Keratinocyte (primary cell): ENCODE results near the gene ITGAX. TPM values are rescaled to one million over a fixed set of nuclear protein-coding genes. Genes with fewer than 3 reads are reported as not detected.

ENCODE experiments used
- DNase-seq: peaks from one replicate; pipeline ENCODE4 v3.0.0-alpha.2; 2011; ENCODE audit warnings: low read depth, missing footprints, low spot score
- FAIRE-seq: peaks from 2 replicates; lab custom pipeline; 2011; peaks lifted over from hg19 to GRCh38; lab: Jason Lieb, UNC
- H2AFZ ChIP-seq: 2 replicates; pipeline ENCODE4 v1.6.0; 2012; ENCODE audit warnings: low read length, control low read depth, inconsistent platforms; ENCODE audit not compliant: control insufficient read depth
- H3K27ac ChIP-seq: 2 replicates; pipeline ENCODE4 v1.5.1; 2011; ENCODE audit warnings: low read length; ENCODE audit not compliant: control insufficient read depth, insufficient read depth
- H3K27me3 ChIP-seq: 3 replicates; pipeline ENCODE4 v1.6.0; 2011; ENCODE audit warnings: low read length; ENCODE audit not compliant: control insufficient read depth, insufficient read depth; ENCODE audit errors: extremely low read depth
- H3K36me3 ChIP-seq, 2 experiments: 2 replicates in 1 of 2; 3 replicates in 1 of 2; pipeline ENCODE4 v1.5.1; 2011; ENCODE audit warnings: low read length in 2 of 2, mild to moderate bottlenecking in 1 of 2; ENCODE audit not compliant: control insufficient read depth in 2 of 2, insufficient read depth in 2 of 2; ENCODE audit errors: extremely low read depth in 1 of 2
- H3K4me1 ChIP-seq: 3 replicates; pipeline ENCODE4 v1.5.1; 2011; ENCODE audit warnings: low read length; ENCODE audit not compliant: control insufficient read depth, insufficient read depth; ENCODE audit errors: extremely low read depth
- H3K4me2 ChIP-seq: 3 replicates; pipeline ENCODE4 v1.6.0; 2011; ENCODE audit warnings: low read depth, low read length; ENCODE audit not compliant: control insufficient read depth, insufficient read depth; ENCODE audit errors: extremely low read depth
- H3K4me3 ChIP-seq, 3 experiments: fragments of 200-600 bp in 1 of 3; sonication (generic) in 1 of 3; 2 replicates in 2 of 3; 3 replicates in 1 of 3; pipeline ENCODE4 v1.5.1; 2011 to 2016; ENCODE audit warnings: low read length in 3 of 3, mild to moderate bottlenecking in 3 of 3, control low read depth in 2 of 3, inconsistent platforms in 1 of 3, low read depth in 1 of 3, mixed read lengths in 1 of 3, mixed run types in 1 of 3, moderate library complexity in 1 of 3; ENCODE audit not compliant: control insufficient read depth in 2 of 3, insufficient read depth in 2 of 3; ENCODE audit errors: extremely low read depth in 1 of 3
- H3K79me2 ChIP-seq: 2 replicates; pipeline ENCODE4 v1.6.0; 2012; ENCODE audit warnings: low read length; ENCODE audit not compliant: control insufficient read depth, insufficient read depth
- H3K9ac ChIP-seq: 3 replicates; pipeline ENCODE4 v1.6.0; 2011; ENCODE audit warnings: low read length; ENCODE audit not compliant: control insufficient read depth, insufficient read depth; ENCODE audit errors: extremely low read depth
- H3K9me1 ChIP-seq: 3 replicates; pipeline ENCODE4 v1.6.0; 2011; ENCODE audit warnings: low read length; ENCODE audit not compliant: control insufficient read depth, insufficient read depth; ENCODE audit errors: extremely low read depth
- H3K9me3 ChIP-seq: 2 replicates; pipeline ENCODE4 v1.5.1; 2012; ENCODE audit warnings: low read depth, low read length; ENCODE audit not compliant: control insufficient read depth
- H4K20me1 ChIP-seq: 3 replicates; pipeline ENCODE4 v1.6.0; 2011; ENCODE audit warnings: low read length; ENCODE audit not compliant: control insufficient read depth, insufficient read depth; ENCODE audit errors: extremely low read depth
- CTCF ChIP-seq, 3 experiments: IDR thresholded peaks in 1 of 3; conservative IDR thresholded peaks in 1 of 3; optimal IDR thresholded peaks in 1 of 3; 2 replicates in 2 of 3; 3 replicates in 1 of 3; pipeline versions ENCODE3 to v1.5.1; 2011; ENCODE audit warnings: low read length in 3 of 3, mild to moderate bottlenecking in 3 of 3, moderate library complexity in 2 of 3, control low read depth in 1 of 3, inconsistent platforms in 1 of 3; ENCODE audit not compliant: insufficient read depth in 2 of 3; ENCODE audit errors: extremely low read depth in 1 of 3
- EZH2 ChIP-seq: IDR thresholded peaks from one replicate; pipeline ENCODE4 v1.6.1; 2012; ENCODE audit warnings: inconsistent platforms, mild to moderate bottlenecking, low read length, moderate library complexity
- dilution Hi-C: fragments of 300-500 bp; cut with MboI; formaldehyde crosslinking; loops from one replicate; pipeline ENCODE4 v1.7.0; 2020; ENCODE audit warnings: low sequenced_read_pairs; ENCODE audit not compliant: extremely low pct_ligation_motif_present
- polyA plus RNA-seq, 5 experiments: library from polyadenylated mRNA; depleted of rRNA in 3 of 5; stranded (reverse) in 3 of 5; stranded (forward) in 1 of 5; unstranded in 1 of 5; fragments of >200 nt; gene quantifications; 1 replicate in 1 of 5; 2 replicates in 3 of 5; 3 replicates in 1 of 5; pipeline versions ENCODE4 v1.2.1 to v1.2.3, GENCODE V29; 2011 to 2012; ENCODE audit warnings: missing spikeins in 2 of 5, low read depth in 1 of 5, low replicate concordance in 1 of 5

The ITGAX gene
- polyA plus RNA-seq, 1 donor (not counting 4 experiments of a cell fraction or from before 2014, with no cell fraction given) = 0.04 TPM

DNA sequence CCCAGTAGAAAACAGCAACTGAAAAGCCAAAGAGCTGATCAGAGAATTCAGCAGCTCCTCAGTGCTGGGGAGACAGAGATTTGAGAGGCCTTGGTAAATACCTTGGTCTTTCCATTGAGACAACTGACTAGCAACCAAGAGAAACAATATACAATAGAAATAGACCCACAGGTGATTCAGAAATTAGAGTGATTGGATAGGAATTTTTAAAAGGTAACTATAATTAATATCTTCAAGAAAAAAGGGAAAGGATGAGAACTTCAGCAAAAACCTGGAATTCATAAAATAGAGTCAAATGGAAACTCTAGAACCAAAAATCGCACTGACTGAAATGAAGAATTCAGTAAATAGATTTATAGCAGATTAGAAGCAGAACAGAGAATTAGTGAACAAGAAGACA, 32.5 kb upstream of the ITGAX start:
- dilution Hi-C loops = no loop called here
- H3K27ac ChIP-seq = no peak overlapping the region
- H3K4me3 ChIP-seq = no peak overlapping the region
- no peaks in the 10 kb centered on the region for H3K9me1 ChIP-seq
- no peak for TF ChIP-seq EZH2
- no peak for TF ChIP-seq CTCF (optimal IDR thresholded peaks at IDR 0.05 in 1 of 3, IDR thresholded peaks at IDR 0.05 in 1 of 3, conservative IDR thresholded peaks at IDR 0.05 in 1 of 3; ENCODE audit: extremely low read depth in 1 of 3, insufficient read depth in 2 of 3, low read length in 3 of 3)
- H3K9ac ChIP-seq = no peak overlapping the region
- H3K36me3 ChIP-seq = no peaks in the 10 kb centered on the region
- no peaks in the 10 kb centered on the region for H3K4me1 ChIP-seq
- H2AFZ ChIP-seq = no peak overlapping the region
- no peak for DNase-seq
- H3K79me2 ChIP-seq = no peaks in the 10 kb centered on the region
- H3K4me2 ChIP-seq = no peak overlapping the region
- peaks cover 2% of the 10 kb centered on the region for H3K9me3 ChIP-seq
- H4K20me1 ChIP-seq = no peaks in the 10 kb centered on the region
- no peak for FAIRE-seq
- H3K27me3 ChIP-seq = no peaks in the 10 kb centered on the region

DNA sequence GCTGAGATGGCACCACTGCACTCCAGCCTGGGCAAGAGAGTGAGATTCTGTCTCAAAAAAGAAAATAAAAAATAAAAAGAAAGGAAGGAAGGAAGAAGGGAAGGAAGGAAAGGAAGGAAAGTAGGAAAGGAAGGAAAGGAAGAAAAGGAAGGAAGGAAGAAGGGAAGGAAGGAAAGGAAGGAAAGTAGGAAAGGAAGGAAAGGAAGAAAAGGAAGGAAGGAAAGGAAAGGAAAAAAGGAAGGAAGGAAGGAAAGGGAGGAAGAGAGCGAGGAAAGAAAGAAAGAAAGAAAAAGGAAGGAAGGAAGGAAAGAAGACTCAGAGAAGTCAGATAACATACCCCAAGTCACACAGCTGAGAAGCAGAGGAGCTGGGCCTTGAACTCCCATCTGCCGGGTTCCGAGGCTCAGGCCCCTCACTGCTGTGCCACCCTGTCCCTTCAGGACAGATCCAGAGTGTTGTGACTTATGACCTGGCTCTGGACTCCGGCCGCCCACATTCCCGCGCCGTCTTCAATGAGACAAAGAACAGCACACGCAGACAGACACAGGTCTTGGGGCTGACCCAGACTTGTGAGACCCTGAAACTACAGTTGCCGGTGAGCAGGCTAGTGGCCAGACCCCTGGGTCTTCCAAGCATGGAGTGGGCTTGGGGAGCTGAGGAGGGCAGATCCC, 30.9 kb upstream of the ITGAX start:
- no peak overlapping the region for H3K27ac ChIP-seq
- no peak overlapping the region for H3K4me2 ChIP-seq
- no peak for DNase-seq
- H3K27me3 ChIP-seq = peaks cover 5% of the 10 kb centered on the region
- TF ChIP-seq EZH2 (no peak), CTCF (optimal IDR thresholded peaks at IDR 0.05 in 1 of 3, IDR thresholded peaks at IDR 0.05 in 1 of 3, conservative IDR thresholded peaks at IDR 0.05 in 1 of 3; ENCODE audit: extremely low read depth in 1 of 3, insufficient read depth in 2 of 3, low read length in 3 of 3) (no peak)
- no peak overlapping the region for H3K4me3 ChIP-seq
- no peak overlapping the region for H3K9ac ChIP-seq
- FAIRE-seq = no peak
- H3K36me3 ChIP-seq = no peaks in the 10 kb centered on the region
- H3K9me1 ChIP-seq = no peaks in the 10 kb centered on the region
- H3K4me1 ChIP-seq = no peaks in the 10 kb centered on the region
- H4K20me1 ChIP-seq = no peaks in the 10 kb centered on the region
- H3K79me2 ChIP-seq = no peaks in the 10 kb centered on the region
- dilution Hi-C loops = no loop called here
- peaks cover 2% of the 10 kb centered on the region for H3K9me3 ChIP-seq
- no peak overlapping the region for H2AFZ ChIP-seq
